MM.1S (cell line): ENCODE results near the gene RPL7L1.

Source experiments
- DNase-seq: peaks from one replicate; pipeline ENCODE4 v3.0.0-alpha.2; 2015
- H2AFZ ChIP-seq: fragments of 300-600 bp; sonication (generic); 2 replicates; pipeline ENCODE4 v1.6.0; 2016; ENCODE audit warnings: antibody characterized with exemption, low read length
- H3F3A ChIP-seq: fragments of 300-600 bp; sonication (generic); 2 replicates; pipeline ENCODE4 v1.6.1; 2016; ENCODE audit warnings: mild to moderate bottlenecking, antibody characterized with exemption, low read length, moderate library complexity, mixed read lengths; ENCODE audit not compliant: insufficient read depth
- H3K27ac ChIP-seq: fragments of 300-600 bp; sonication (generic); 2 replicates; pipeline ENCODE4 v1.5.1; 2016; ENCODE audit warnings: mild to moderate bottlenecking, low read length
- H3K27me3 ChIP-seq: fragments of 300-600 bp; sonication (generic); replicated peaks from 2 replicates; pipeline ENCODE4 v1.6.0; 2016; ENCODE audit warnings: low read length; ENCODE audit not compliant: insufficient read depth
- H3K36me3 ChIP-seq: fragments of 300-600 bp; sonication (generic); replicated peaks from 2 replicates; pipeline ENCODE4 v1.6.1; 2016; ENCODE audit warnings: mild to moderate bottlenecking, low read length, mixed read lengths; ENCODE audit not compliant: insufficient read depth
- H3K4me1 ChIP-seq: fragments of 300-600 bp; sonication (generic); 2 replicates; pipeline ENCODE4 v1.6.1; 2016; ENCODE audit warnings: low read length, mixed read lengths
- H3K4me2 ChIP-seq: fragments of 300-600 bp; sonication (generic); 2 replicates; pipeline ENCODE4 v1.6.0; 2016; ENCODE audit warnings: low read depth, low read length
- H3K4me3 ChIP-seq: fragments of 300-600 bp; sonication (generic); 2 replicates; pipeline ENCODE4 v1.5.1; 2016; ENCODE audit warnings: low read length, mixed read lengths
- H3K79me2 ChIP-seq: fragments of 300-600 bp; sonication (generic); 2 replicates; pipeline ENCODE4 v1.6.1; 2016; ENCODE audit warnings: mixed run types, low read length, mixed read lengths
- H3K9ac ChIP-seq: fragments of 300-600 bp; sonication (generic); 2 replicates; pipeline ENCODE4 v1.6.1; 2016; ENCODE audit warnings: low read length, mixed read lengths
- H3K9me2 ChIP-seq: fragments of 300-600 bp; sonication (generic); replicated peaks from 2 replicates; pipeline ENCODE4 v1.6.1; 2016; ENCODE audit warnings: mild to moderate bottlenecking, low read length, mixed read lengths; ENCODE audit not compliant: insufficient read depth
- H3K9me3 ChIP-seq: fragments of 300-600 bp; sonication (generic); replicated peaks from 2 replicates; pipeline ENCODE4 v1.6.1; 2016; ENCODE audit warnings: mild to moderate bottlenecking, low read length, mixed read lengths; ENCODE audit not compliant: insufficient read depth
- H4K20me1 ChIP-seq: fragments of 300-600 bp; sonication (generic); 2 replicates; pipeline ENCODE4 v1.6.1; 2016; ENCODE audit warnings: mild to moderate bottlenecking, low read length, moderate library complexity, mixed read lengths; ENCODE audit not compliant: insufficient read depth
- EZH2 ChIP-seq: fragments of 300-600 bp; sonication (generic); optimal IDR thresholded peaks from 2 replicates; pipeline ENCODE3; 2017; ENCODE audit warnings: low read depth, mild to moderate bottlenecking, antibody characterized with exemption, low read length, mixed read lengths
- EZH2phosphoT487 ChIP-seq: fragments of 300-600 bp; sonication (generic); IDR thresholded peaks from 2 replicates; pipeline ENCODE4 v1.6.1; 2018; ENCODE audit warnings: antibody characterized with exemption, low read length
- TF ChIP-seq, protein P1 (sequence below): fragments of 300-600 bp; sonication (generic); IDR thresholded peaks from 2 replicates; pipeline ENCODE4 v1.5.1; 2016; ENCODE audit warnings: antibody characterized with exemption, low read length, mixed read lengths

The RPL7L1 gene

DNA sequence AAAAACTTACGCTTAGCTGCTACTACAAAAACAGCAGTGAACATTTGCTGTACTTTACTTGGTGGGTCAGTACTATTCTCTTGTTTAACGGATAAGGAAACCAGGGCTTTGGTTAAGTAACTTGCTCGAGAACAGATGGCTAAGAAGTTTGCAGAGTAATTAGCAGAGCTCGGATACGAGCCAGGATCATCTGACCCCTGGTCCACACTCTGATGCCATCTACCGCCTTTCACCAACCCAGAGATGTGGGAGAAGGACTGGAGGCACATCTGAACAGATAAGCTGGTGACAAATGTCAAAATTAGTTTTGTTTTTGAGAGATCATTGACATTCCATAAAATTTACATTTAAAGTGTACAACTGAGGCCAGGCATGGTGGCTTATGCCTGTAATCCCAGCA is 18.9 kb upstream of the RPL7L1 start:
- H3K27ac ChIP-seq: no peak overlapping the region
- no peaks in the 10 kb centered on the region for H3F3A ChIP-seq
- no peak overlapping the region for H2AFZ ChIP-seq
- no peaks in the 10 kb centered on the region for H4K20me1 ChIP-seq
- H3K9me3 ChIP-seq: no peaks in the 10 kb centered on the region
- H3K4me3 ChIP-seq: no peak overlapping the region
- H3K4me1 ChIP-seq: no peaks in the 10 kb centered on the region
- H3K9me2 ChIP-seq: no peaks in the 10 kb centered on the region
- TF ChIP-seq EZH2: no peak
- TF ChIP-seq EZH2phosphoT487: no peak
- TF ChIP-seq, protein P1, sequence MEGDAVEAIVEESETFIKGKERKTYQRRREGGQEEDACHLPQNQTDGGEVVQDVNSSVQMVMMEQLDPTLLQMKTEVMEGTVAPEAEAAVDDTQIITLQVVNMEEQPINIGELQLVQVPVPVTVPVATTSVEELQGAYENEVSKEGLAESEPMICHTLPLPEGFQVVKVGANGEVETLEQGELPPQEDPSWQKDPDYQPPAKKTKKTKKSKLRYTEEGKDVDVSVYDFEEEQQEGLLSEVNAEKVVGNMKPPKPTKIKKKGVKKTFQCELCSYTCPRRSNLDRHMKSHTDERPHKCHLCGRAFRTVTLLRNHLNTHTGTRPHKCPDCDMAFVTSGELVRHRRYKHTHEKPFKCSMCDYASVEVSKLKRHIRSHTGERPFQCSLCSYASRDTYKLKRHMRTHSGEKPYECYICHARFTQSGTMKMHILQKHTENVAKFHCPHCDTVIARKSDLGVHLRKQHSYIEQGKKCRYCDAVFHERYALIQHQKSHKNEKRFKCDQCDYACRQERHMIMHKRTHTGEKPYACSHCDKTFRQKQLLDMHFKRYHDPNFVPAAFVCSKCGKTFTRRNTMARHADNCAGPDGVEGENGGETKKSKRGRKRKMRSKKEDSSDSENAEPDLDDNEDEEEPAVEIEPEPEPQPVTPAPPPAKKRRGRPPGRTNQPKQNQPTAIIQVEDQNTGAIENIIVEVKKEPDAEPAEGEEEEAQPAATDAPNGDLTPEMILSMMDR: no peak
- no peaks in the 10 kb centered on the region for H3K27me3 ChIP-seq
- H3K4me2 ChIP-seq: no peak overlapping the region
- H3K79me2 ChIP-seq: no peaks in the 10 kb centered on the region
- no peak overlapping the region for H3K9ac ChIP-seq
- H3K36me3 ChIP-seq: peaks cover 5% of the 10 kb centered on the region; the same call in 1 of the 2 replicates
- no peak for DNase-seq

DNA sequence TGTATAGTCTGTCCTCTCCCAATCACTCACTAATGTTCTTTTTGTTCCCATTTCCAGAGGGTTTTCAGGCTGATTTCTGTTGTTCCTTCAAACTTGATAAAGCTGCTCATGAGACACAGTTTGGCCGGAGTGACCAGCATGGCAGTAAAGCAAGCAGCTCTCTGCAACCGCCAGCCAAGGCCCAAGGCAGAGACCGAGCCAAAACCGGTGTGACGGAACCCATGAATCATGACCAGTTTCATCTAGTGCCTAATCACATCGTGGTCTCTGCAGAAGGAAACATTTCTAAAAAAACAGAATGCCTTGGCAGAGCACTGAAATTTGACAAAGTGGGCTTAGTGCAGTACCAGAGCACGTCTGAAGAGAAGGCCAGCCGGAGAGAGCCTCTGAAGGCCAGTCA is 14.8 kb upstream of the RPL7L1 start:
- Histone ChIP-seq H3K79me2 (no peaks in the 10 kb centered on the region), H3K4me2 (no peak overlapping the region), H3K36me3 (no peaks in the 10 kb centered on the region), H3K27me3 (no peaks in the 10 kb centered on the region), H3K27ac (no peak overlapping the region), H3K4me3 (no peak overlapping the region), H3K9me3 (no peaks in the 10 kb centered on the region), H2AFZ (no peak overlapping the region), H3K9me2 (no peaks in the 10 kb centered on the region), H4K20me1 (no peaks in the 10 kb centered on the region), H3K9ac (no peak overlapping the region), H3K4me1 (no peaks in the 10 kb centered on the region), H3F3A (no peaks in the 10 kb centered on the region)
- no peak for DNase-seq
- TF ChIP-seq EZH2phosphoT487 (no peak), EZH2 (no peak)
- TF ChIP-seq, protein P1: no peak

DNA sequence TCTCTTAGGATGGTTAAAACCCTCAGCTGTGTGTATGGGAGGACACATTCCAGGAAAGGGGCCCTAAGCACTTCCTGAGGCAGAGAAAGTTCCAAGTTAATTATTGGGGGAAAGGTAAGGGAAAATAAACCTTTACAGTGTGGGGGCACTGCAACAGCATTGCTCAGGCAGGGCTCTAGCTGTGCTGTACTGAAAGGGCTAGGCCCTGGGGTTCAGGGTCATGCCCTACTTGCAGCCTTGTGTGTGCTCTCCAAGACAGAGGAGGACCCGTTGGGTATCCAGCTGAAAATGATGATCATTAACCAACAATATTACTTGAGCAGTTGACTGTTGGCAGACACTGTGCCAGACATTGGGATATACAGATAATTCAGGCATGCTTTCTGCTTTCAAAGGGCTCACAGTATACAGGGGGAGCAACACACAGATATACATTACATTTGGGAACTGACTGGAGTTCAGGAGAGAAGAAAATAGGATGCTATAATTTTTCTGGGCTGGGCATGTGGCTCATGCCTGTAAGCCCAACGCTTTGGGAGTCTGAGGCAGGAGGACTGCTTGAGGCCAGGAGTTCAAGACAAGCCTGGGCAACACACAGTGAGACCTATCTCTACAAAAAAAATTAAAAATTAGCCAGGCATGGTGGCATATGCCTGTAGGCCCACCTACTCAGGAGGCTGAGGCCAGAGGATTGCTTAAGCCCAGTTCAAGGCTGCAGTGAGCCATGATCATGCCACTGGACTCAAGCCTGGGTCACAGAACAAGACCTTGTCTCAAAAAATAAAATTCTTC is 9.1 kb upstream of the RPL7L1 start:
- no peaks in the 10 kb centered on the region for H3K79me2 ChIP-seq
- H2AFZ ChIP-seq: no peak overlapping the region
- H3K27ac ChIP-seq: no peak overlapping the region
- H3K27me3 ChIP-seq: no peaks in the 10 kb centered on the region
- no peak overlapping the region for H3K9ac ChIP-seq
- TF ChIP-seq, protein P1: no peak
- TF ChIP-seq EZH2: no peak
- TF ChIP-seq EZH2phosphoT487: no peak
- no peaks in the 10 kb centered on the region for H3F3A ChIP-seq
- H3K4me2 ChIP-seq: no peak overlapping the region
- no peak for DNase-seq
- no peaks in the 10 kb centered on the region for H3K4me1 ChIP-seq
- H3K4me3 ChIP-seq: no peak overlapping the region
- no peaks in the 10 kb centered on the region for H3K36me3 ChIP-seq
- no peaks in the 10 kb centered on the region for H3K9me2 ChIP-seq
- no peaks in the 10 kb centered on the region for H3K9me3 ChIP-seq
- no peaks in the 10 kb centered on the region for H4K20me1 ChIP-seq
